ENCODE measurements around the gene KRT32.

GRCh38 chr17:41446806-41447205 is 20.4 kb downstream of the KRT32 start:
- TF ChIP-seq CTCF (IDR thresholded peaks at IDR 0.05): no peak
- no peak for TF ChIP-seq POLR2A (IDR thresholded peaks at IDR 0.05)
